MM.1S (cell line): ENCODE measurements around the gene BACE2.

Experiments
- DNase-seq: peaks from one replicate; pipeline ENCODE4 v3.0.0-alpha.2; 2015
- H2AFZ ChIP-seq: fragments of 300-600 bp; sonication (generic); 2 replicates; pipeline ENCODE4 v1.6.0; 2016; ENCODE audit warnings: antibody characterized with exemption, low read length
- H3F3A ChIP-seq: fragments of 300-600 bp; sonication (generic); 2 replicates; pipeline ENCODE4 v1.6.1; 2016; ENCODE audit warnings: mild to moderate bottlenecking, antibody characterized with exemption, low read length, moderate library complexity, mixed read lengths; ENCODE audit not compliant: insufficient read depth
- H3K27ac ChIP-seq: fragments of 300-600 bp; sonication (generic); 2 replicates; pipeline ENCODE4 v1.5.1; 2016; ENCODE audit warnings: mild to moderate bottlenecking, low read length
- H3K27me3 ChIP-seq: fragments of 300-600 bp; sonication (generic); replicated peaks from 2 replicates; pipeline ENCODE4 v1.6.0; 2016; ENCODE audit warnings: low read length; ENCODE audit not compliant: insufficient read depth
- H3K36me3 ChIP-seq: fragments of 300-600 bp; sonication (generic); replicated peaks from 2 replicates; pipeline ENCODE4 v1.6.1; 2016; ENCODE audit warnings: mild to moderate bottlenecking, low read length, mixed read lengths; ENCODE audit not compliant: insufficient read depth
- H3K4me1 ChIP-seq: fragments of 300-600 bp; sonication (generic); 2 replicates; pipeline ENCODE4 v1.6.1; 2016; ENCODE audit warnings: low read length, mixed read lengths
- H3K4me2 ChIP-seq: fragments of 300-600 bp; sonication (generic); 2 replicates; pipeline ENCODE4 v1.6.0; 2016; ENCODE audit warnings: low read depth, low read length
- H3K4me3 ChIP-seq: fragments of 300-600 bp; sonication (generic); 2 replicates; pipeline ENCODE4 v1.5.1; 2016; ENCODE audit warnings: low read length, mixed read lengths
- H3K79me2 ChIP-seq: fragments of 300-600 bp; sonication (generic); 2 replicates; pipeline ENCODE4 v1.6.1; 2016; ENCODE audit warnings: mixed run types, low read length, mixed read lengths
- H3K9ac ChIP-seq: fragments of 300-600 bp; sonication (generic); 2 replicates; pipeline ENCODE4 v1.6.1; 2016; ENCODE audit warnings: low read length, mixed read lengths
- H3K9me2 ChIP-seq: fragments of 300-600 bp; sonication (generic); replicated peaks from 2 replicates; pipeline ENCODE4 v1.6.1; 2016; ENCODE audit warnings: mild to moderate bottlenecking, low read length, mixed read lengths; ENCODE audit not compliant: insufficient read depth
- H3K9me3 ChIP-seq: fragments of 300-600 bp; sonication (generic); replicated peaks from 2 replicates; pipeline ENCODE4 v1.6.1; 2016; ENCODE audit warnings: mild to moderate bottlenecking, low read length, mixed read lengths; ENCODE audit not compliant: insufficient read depth
- H4K20me1 ChIP-seq: fragments of 300-600 bp; sonication (generic); 2 replicates; pipeline ENCODE4 v1.6.1; 2016; ENCODE audit warnings: mild to moderate bottlenecking, low read length, moderate library complexity, mixed read lengths; ENCODE audit not compliant: insufficient read depth
- EZH2 ChIP-seq: fragments of 300-600 bp; sonication (generic); optimal IDR thresholded peaks from 2 replicates; pipeline ENCODE3; 2017; ENCODE audit warnings: low read depth, mild to moderate bottlenecking, antibody characterized with exemption, low read length, mixed read lengths
- EZH2phosphoT487 ChIP-seq: fragments of 300-600 bp; sonication (generic); IDR thresholded peaks from 2 replicates; pipeline ENCODE4 v1.6.1; 2018; ENCODE audit warnings: antibody characterized with exemption, low read length
- TF ChIP-seq, protein P1 (sequence below): fragments of 300-600 bp; sonication (generic); IDR thresholded peaks from 2 replicates; pipeline ENCODE4 v1.5.1; 2016; ENCODE audit warnings: antibody characterized with exemption, low read length, mixed read lengths

BACE2 gene

DNA sequence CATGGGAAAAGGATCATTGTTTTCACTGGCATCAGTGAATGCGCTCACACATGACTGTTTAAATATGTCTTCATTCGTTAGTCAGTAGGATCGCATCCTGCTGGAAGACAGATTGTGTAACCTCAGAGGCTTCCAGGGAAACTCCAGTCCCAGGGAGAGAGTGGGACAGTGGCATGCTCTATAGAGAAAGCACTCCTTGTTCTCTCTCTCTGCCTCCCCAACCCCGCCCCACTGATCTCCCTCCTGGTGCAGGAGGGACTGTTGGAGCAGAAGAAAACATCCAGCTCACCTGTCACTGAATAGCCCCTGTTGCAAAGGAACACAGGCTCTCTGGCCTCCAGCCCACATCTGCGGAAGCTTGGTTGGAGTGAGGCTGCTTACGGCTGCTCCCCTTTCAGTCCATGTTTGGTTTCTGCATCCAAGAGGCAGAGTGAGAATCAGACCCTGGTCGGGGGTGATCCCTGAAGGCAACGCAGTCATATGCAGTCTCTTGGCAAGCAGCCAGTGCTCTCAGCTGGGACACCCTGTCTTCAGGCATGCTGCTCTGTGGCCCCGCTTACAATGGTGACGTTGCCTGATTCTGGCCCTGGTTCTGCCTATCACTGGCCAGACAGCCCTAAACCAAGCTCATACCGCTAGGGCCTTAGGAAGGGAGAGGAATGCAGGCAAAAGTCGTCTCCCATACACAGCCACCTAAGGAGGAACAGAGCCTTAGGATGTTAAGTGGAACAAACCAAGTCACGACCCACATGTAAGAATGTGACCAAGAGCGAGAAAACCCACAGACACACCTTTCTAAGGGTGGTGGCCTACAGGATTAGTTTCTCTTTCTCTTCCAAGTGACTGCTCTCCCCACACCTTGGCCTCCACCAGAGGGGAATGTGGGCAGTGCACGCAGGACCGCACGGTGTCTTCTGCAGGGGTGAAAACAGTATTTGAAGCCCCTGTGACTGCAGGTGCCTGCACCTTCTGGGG lies 39.7 kb downstream of the BACE2 start:
- Histone ChIP-seq H3F3A (no peaks in the 10 kb centered on the region), H2AFZ (no peak overlapping the region), H3K4me2 (peak overlapping the region; percentile 17; the same call in 1 of the 2 replicates), H3K9ac (no peak overlapping the region), H4K20me1 (no peaks in the 10 kb centered on the region), H3K27me3 (no peaks in the 10 kb centered on the region), H3K79me2 (no peaks in the 10 kb centered on the region), H3K27ac (no peak overlapping the region), H3K9me3 (no peaks in the 10 kb centered on the region), H3K4me3 (peak overlapping the region; percentile 2; the same call in 1 of the 2 replicates), H3K4me1 (no peaks in the 10 kb centered on the region), H3K36me3 (no peaks in the 10 kb centered on the region), H3K9me2 (no peaks in the 10 kb centered on the region)
- DNase-seq, result peak; percentile 48
- no peak for TF ChIP-seq EZH2phosphoT487
- TF ChIP-seq EZH2, result no peak
- TF ChIP-seq, protein P1, sequence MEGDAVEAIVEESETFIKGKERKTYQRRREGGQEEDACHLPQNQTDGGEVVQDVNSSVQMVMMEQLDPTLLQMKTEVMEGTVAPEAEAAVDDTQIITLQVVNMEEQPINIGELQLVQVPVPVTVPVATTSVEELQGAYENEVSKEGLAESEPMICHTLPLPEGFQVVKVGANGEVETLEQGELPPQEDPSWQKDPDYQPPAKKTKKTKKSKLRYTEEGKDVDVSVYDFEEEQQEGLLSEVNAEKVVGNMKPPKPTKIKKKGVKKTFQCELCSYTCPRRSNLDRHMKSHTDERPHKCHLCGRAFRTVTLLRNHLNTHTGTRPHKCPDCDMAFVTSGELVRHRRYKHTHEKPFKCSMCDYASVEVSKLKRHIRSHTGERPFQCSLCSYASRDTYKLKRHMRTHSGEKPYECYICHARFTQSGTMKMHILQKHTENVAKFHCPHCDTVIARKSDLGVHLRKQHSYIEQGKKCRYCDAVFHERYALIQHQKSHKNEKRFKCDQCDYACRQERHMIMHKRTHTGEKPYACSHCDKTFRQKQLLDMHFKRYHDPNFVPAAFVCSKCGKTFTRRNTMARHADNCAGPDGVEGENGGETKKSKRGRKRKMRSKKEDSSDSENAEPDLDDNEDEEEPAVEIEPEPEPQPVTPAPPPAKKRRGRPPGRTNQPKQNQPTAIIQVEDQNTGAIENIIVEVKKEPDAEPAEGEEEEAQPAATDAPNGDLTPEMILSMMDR, result no peak

DNA sequence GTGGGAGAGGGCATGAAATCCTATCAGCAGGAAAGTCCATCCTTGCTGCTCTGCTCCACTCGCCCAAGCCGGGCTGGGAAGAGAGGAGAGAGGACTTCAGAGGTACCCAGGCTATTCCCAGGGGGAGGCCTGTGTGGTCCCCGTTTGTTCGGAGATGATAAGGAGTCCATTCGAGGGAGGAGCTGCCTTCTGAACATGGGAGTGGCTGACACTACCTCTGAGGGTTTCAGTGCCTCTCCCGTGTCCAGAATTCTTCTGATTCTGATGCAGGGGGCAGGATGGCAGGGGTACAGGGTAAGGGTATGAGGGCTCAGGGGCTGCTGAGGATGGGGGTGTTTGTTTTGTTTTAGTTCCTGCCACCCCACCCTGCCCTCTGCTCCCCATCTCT lies 40.4 kb downstream of the BACE2 start:
- Histone ChIP-seq H3K27me3 (no peaks in the 10 kb centered on the region), H3K27ac (no peak overlapping the region), H3F3A (no peaks in the 10 kb centered on the region), H3K4me3 (peak overlapping the region; percentile 2; the same call in 1 of the 2 replicates), H2AFZ (no peak overlapping the region), H3K9ac (no peak overlapping the region), H3K36me3 (no peaks in the 10 kb centered on the region), H3K9me3 (no peaks in the 10 kb centered on the region), H3K79me2 (no peaks in the 10 kb centered on the region), H3K4me2 (peak overlapping the region; percentile 17; the same call in 1 of the 2 replicates), H3K4me1 (no peaks in the 10 kb centered on the region), H4K20me1 (no peaks in the 10 kb centered on the region), H3K9me2 (no peaks in the 10 kb centered on the region)
- DNase-seq, result no peak
- no peak for TF ChIP-seq EZH2
- TF ChIP-seq, protein P1, result no peak
- no peak for TF ChIP-seq EZH2phosphoT487

DNA sequence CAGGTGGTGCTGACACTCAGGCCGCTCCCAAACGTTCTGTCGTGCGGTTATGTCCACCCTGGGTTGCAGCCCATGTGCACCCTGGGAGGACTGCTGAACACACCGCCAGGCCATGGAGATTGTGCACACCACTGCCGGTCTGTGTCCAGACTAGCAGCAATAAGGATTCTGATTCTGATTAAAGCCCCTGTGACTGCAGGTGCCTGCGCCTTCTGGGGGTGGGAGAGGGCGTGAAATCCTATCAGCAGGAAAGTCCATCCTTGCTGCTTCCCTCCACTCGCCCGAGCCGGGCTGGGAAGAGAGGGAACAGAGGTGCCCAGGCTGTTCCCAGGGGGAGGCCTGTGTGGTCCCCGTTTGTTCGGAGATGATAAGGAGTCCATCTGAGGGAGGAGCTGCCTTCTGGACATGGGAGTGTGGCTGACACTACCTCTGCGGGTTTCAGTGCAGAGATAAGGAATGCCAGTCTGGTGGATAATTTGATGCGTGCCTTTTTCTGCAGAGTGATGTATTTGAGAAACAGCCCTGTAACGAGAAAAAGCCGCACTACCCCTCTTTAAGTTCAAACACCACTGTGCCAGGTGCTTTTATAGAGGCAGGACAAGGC lies 41.2 kb downstream of the BACE2 start:
- Histone ChIP-seq H3K9me3 (no peaks in the 10 kb centered on the region), H2AFZ (no peak overlapping the region), H3K36me3 (no peaks in the 10 kb centered on the region), H4K20me1 (no peaks in the 10 kb centered on the region), H3K9me2 (no peaks in the 10 kb centered on the region), H3K9ac (no peak overlapping the region), H3K79me2 (no peaks in the 10 kb centered on the region), H3K4me1 (no peaks in the 10 kb centered on the region), H3K27me3 (no peaks in the 10 kb centered on the region), H3K27ac (no peak overlapping the region), H3K4me3 (no peak overlapping the region), H3K4me2 (no peak overlapping the region), H3F3A (no peaks in the 10 kb centered on the region)
- no peak for DNase-seq
- TF ChIP-seq EZH2phosphoT487 (no peak), EZH2 (no peak)
- TF ChIP-seq, protein P1, result no peak
